Measurements from ENCODE around the gene RNASE13. TPM values are rescaled to one million over a fixed set of nuclear protein-coding genes. Genes with fewer than 3 reads are reported as not detected.

Gene RNASE13
- total RNA-seq, 1 experiment from 2014 or later: not detected

DNA sequence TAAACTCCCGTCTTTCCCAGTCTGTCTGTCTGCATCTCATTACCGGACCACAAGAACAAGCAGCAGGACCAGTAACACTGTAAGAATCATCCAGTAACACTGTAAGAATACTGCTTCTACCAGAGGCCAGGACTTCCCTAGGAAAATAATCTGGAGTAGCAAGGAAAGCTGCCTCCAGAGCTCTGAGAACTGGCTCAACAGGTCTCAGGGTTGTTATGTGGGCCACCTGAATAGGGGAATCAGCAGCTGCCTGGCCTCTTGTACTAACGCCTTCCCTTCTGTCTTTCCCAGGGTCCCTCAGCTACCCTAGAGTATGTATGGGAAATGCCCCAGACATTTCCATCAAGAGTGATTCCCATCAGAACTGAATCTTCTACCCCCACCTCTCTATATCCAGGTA lies 36.5 kb downstream of the RNASE13 start:
- CTCF ChIA-PET: interaction anchor here (2.1 to 3.3 kb wide), 2 partner anchors 17 to 27 kb away, joined by 13 to 15 read pairs; no protein-coding TSS in a partner anchor
- Mint-ChIP-seq H3K27ac (ENCODE audit: unreplicated experiment) (peak overlapping the region; percentile 37), H3K9me3 (ENCODE audit: low read depth, unreplicated experiment) (no peaks in the 10 kb centered on the region), H3K36me3 (ENCODE audit: insufficient read depth, unreplicated experiment) (peaks cover 9% of the 10 kb centered on the region), H3K4me1 (ENCODE audit: low read depth, unreplicated experiment) (peaks cover 32% of the 10 kb centered on the region), H3K27me3 (ENCODE audit: unreplicated experiment) (no peaks in the 10 kb centered on the region), H3K4me3 (ENCODE audit: low read depth, unreplicated experiment) (no peak overlapping the region)
- no TSS peak for BruUV-seq (replicated peaks)
- TF ChIP-seq, protein P1, sequence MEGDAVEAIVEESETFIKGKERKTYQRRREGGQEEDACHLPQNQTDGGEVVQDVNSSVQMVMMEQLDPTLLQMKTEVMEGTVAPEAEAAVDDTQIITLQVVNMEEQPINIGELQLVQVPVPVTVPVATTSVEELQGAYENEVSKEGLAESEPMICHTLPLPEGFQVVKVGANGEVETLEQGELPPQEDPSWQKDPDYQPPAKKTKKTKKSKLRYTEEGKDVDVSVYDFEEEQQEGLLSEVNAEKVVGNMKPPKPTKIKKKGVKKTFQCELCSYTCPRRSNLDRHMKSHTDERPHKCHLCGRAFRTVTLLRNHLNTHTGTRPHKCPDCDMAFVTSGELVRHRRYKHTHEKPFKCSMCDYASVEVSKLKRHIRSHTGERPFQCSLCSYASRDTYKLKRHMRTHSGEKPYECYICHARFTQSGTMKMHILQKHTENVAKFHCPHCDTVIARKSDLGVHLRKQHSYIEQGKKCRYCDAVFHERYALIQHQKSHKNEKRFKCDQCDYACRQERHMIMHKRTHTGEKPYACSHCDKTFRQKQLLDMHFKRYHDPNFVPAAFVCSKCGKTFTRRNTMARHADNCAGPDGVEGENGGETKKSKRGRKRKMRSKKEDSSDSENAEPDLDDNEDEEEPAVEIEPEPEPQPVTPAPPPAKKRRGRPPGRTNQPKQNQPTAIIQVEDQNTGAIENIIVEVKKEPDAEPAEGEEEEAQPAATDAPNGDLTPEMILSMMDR (IDR thresholded peaks at IDR 0.05; ENCODE audit: unreplicated experiment): no peak
- DNase-seq: peak; percentile 32
- intact Hi-C loops (cut with micrococcal nuclease; ENCODE audit: unreplicated experiment): no loop called here

DNA sequence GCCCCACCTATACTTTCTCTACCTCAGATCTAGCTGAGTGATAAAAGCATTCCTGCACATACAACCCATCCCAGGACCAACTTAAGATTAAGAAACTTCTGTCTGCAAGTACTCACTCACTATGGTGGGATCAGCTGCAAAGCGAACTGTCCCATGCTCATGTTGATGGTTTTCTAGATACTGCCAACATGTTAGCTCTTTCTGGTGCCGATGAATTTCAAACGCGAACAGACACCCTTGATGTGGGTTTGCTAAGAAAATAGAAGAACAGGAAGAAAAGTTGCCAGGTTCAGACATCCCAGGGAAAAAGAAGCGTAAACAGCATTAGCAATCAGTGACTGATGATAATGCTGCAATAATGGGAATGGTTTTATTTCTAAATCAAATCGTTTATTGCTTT lies 37.0 kb downstream of the RNASE13 start:
- intact Hi-C loops (cut with micrococcal nuclease; ENCODE audit: unreplicated experiment): no loop called here
- H3K4me1 Mint-ChIP-seq (ENCODE audit: low read depth, unreplicated experiment): peaks cover 32% of the 10 kb centered on the region
- BruUV-seq (replicated peaks): no TSS peak
- TF ChIP-seq, protein P1 (IDR thresholded peaks at IDR 0.05; ENCODE audit: unreplicated experiment): no peak
- H3K27me3 Mint-ChIP-seq (ENCODE audit: unreplicated experiment): no peaks in the 10 kb centered on the region
- DNase-seq: no peak
- no peak overlapping the region for H3K27ac Mint-ChIP-seq (ENCODE audit: unreplicated experiment)
- H3K36me3 Mint-ChIP-seq (ENCODE audit: insufficient read depth, unreplicated experiment): peaks cover 9% of the 10 kb centered on the region
- H3K4me3 Mint-ChIP-seq (ENCODE audit: low read depth, unreplicated experiment): no peak overlapping the region
- no peaks in the 10 kb centered on the region for H3K9me3 Mint-ChIP-seq (ENCODE audit: low read depth, unreplicated experiment)
- CTCF ChIA-PET: interaction anchor here (0.6 to 3.3 kb wide), 5 partner anchors 8 to 542 kb away, joined by 3 to 15 read pairs (median 7); partner anchors contain the start of gene APEX1

DNA sequence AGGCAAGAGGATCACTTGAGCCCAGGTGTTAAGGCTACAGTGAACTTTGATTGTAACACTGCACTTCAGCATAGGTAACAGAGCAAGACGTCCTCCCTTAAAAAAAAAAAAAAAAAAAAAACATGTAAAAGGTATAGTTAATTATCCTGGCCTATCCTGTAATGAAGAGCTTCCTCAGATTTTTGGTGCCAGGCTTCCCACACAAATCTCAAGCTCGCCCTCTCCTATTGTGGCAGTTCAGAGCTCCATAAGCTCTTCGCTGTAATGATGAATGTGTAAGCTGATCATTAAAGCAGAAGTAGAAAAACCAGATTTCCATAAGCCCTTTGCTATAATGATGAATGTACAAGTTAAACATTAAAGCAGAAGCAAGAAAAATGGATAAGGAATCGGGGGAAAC lies 37.5 kb downstream of the RNASE13 start:
- Mint-ChIP-seq H3K27me3 (ENCODE audit: unreplicated experiment) (no peaks in the 10 kb centered on the region), H3K9me3 (ENCODE audit: low read depth, unreplicated experiment) (no peaks in the 10 kb centered on the region), H3K4me1 (ENCODE audit: low read depth, unreplicated experiment) (peaks cover 33% of the 10 kb centered on the region), H3K4me3 (ENCODE audit: low read depth, unreplicated experiment) (no peak overlapping the region), H3K27ac (ENCODE audit: unreplicated experiment) (no peak overlapping the region), H3K36me3 (ENCODE audit: insufficient read depth, unreplicated experiment) (peaks cover 9% of the 10 kb centered on the region)
- DNase-seq: no peak
- TF ChIP-seq, protein P1 (IDR thresholded peaks at IDR 0.05; ENCODE audit: unreplicated experiment): no peak
- no TSS peak for BruUV-seq (replicated peaks)
- CTCF ChIA-PET: interaction anchor here (0.6 to 3.3 kb wide), 4 partner anchors 9 to 542 kb away, joined by 3 to 15 read pairs (median 5); partner anchors contain the start of gene APEX1
- intact Hi-C loops (cut with micrococcal nuclease; ENCODE audit: unreplicated experiment): no loop called here

DNA sequence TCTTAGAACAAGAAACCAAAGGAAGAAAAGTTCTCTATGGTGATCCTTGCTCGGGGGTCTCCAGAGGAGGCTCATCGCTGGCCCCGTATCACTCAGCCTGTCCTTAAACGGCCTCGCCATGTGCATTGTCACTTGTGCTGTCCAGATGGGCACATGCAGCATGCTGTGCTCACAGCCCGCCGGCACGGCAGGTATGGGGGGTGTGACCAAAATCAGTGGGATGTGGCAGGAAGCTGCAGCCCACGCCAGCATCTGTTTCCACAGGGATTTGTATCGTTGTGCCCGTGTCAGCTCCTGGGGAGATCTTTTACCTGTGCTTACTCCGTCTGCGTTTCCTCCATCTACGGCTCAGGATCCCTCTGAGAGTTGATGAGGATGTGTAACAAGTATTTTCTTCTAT lies 38.1 kb downstream of the RNASE13 start:
- no peak overlapping the region for H3K4me3 Mint-ChIP-seq (ENCODE audit: low read depth, unreplicated experiment)
- DNase-seq: no peak
- no TSS peak for BruUV-seq (replicated peaks)
- H3K36me3 Mint-ChIP-seq (ENCODE audit: insufficient read depth, unreplicated experiment): peaks cover 14% of the 10 kb centered on the region
- peaks cover 39% of the 10 kb centered on the region for H3K4me1 Mint-ChIP-seq (ENCODE audit: low read depth, unreplicated experiment)
- intact Hi-C loops (cut with micrococcal nuclease; ENCODE audit: unreplicated experiment): no loop called here
- no peaks in the 10 kb centered on the region for H3K9me3 Mint-ChIP-seq (ENCODE audit: low read depth, unreplicated experiment)
- H3K27me3 Mint-ChIP-seq (ENCODE audit: unreplicated experiment): no peaks in the 10 kb centered on the region
- CTCF ChIA-PET: interaction anchor here (0.8 to 3.3 kb wide), 2 partner anchors 18 to 72 kb away, joined by 3 to 15 read pairs; no protein-coding TSS in a partner anchor
- H3K27ac Mint-ChIP-seq (ENCODE audit: unreplicated experiment): no peak overlapping the region
- TF ChIP-seq, protein P1 (IDR thresholded peaks at IDR 0.05; ENCODE audit: unreplicated experiment): no peak
